ENCODE measurements around the gene IQCH.

IQCH gene

DNA sequence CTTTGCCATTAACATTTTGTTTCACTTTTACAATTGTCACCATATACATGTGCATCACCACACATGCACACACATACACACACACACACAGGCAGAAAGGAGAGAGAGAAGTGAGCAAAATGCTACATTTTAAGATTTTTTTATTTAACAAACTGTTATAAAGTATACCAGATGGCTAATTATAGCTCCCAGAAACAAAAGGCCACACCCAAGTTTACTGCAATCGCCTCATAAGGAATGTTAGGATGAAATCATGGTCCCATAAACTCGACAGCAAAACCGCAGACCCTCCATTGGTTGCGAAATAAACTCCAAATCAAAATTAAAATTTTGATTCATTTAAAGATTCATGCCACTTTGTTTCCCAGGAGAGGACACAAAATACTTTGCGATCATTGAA, 250.2 kb downstream of the IQCH start:
- no peak for DNase-seq (ENCODE audit: low read depth)

DNA sequence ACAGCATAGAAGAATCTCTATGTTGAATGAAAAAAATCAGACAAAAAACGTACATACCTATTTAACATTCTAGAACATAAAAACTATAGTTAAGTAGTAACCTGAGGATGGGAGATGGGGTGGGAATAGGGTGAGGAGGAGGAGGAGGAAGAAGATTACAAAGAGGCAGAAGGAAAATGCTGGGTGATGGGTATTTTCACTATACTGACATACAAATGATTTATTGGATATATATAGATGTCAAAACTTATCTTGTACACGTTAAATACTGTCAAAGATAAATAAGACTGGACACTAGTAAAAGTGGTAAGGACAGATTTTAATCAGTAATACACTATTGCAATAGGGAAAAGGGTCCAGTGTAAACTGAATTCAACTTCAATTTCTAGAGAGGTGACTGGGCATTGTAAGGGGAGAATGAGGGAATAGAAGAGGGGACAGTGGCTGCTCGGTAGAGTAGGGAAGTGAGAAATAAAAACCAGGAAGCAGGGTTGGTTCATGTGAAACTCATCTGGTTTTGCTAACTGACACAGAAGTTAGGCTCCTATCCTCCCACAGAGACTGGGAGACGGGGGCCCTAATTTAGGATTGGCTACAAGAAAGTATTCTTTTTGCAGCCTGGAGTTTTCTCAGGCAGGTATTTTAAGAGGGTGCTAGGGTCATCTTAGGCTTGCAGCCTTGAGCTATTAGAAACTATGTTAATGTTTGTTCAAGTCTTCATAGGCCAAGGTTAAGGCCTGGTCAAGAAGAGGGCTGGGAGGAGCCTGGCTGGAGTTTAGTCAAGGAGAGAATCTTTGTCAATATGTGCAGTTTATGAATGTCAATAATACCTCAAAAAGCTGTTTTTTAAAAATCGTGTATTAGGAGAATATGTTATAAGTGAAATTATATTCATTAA, 251.3 kb downstream of the IQCH start:
- DNase-seq (ENCODE audit: low read depth): no peak

DNA sequence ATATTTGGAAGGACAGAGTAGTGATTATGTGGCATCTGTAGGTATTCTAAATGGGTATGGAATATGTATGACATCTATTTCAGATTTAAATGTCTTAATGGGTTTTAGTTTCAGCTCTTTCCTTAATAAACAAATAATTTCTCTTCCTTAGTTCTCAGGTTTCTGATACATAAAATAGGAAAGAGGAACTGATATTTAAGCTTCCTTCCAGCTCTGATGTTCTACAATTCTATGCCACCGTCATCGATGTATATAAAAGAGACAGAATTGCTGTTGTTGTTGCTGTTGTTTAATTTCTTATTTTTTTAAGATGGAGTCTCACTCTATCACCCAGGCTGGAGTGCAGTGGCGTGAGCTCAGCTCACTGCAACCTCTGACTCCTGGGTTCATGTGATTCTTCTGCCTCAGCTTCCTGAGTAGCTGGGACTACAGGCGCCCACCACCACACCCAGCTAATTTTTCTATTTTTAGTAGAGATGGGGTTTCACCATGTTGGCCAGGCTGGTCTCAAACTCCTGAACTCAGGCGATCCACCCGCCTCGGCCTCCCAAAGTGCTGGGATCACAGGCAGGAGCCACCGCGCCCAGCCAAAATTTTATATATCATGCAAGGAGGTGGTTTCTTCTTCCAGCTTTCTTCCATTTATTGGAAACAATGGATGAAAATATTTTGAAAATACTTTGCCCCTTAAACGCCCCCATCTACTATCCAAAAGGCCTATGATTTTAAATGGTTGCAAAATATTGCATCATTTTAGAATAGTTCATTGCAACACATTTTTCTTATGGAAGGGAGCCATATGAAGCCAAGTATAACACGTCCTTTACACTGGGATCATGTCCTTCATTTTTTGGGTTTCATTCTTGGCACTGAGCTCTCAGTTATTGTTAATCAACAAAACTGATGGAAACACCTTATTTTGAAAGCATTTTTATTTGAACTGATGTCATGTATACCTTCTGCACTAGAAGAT, 252.5 kb downstream of the IQCH start:
- no peak for DNase-seq (ENCODE audit: low read depth)

DNA sequence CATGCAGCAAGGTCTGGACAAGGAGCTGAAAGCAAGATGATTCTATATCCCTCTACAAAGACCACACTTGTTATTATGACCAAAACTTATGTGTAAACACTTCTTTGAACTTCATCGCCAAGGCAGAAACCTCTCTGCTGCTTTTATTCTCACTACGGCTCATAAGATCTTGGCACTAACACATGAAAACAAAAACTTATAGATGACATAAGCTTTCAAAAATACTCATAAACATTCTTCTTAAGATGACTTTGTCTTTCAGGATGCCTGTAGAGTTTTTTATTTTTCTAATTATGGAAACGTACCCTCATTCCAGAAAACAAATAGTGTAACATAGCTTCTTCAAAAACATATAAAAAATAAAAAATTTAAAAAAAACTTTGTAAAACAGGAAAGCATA, 253.8 kb downstream of the IQCH start:
- DNase-seq (ENCODE audit: low read depth): no peak

DNA sequence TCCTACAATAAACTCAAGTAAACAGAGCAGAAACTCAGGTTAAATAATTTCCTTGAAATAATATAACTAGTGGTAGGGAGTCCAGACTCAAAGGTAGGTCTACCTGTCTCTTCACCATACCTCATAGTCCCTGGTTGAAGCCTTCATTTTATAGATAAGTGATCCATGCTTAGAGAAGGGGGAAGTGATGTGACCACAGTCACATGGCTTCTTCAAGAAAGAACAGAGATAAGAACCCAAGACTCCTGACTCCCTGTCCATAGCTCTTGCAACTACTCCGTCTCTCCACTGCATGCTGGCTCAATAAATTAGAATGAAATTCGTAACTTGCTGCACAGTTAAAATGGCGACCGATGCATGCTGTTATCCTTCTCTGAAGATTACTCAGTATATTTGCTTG, 255.3 kb downstream of the IQCH start:
- DNase-seq (ENCODE audit: low read depth): no peak

DNA sequence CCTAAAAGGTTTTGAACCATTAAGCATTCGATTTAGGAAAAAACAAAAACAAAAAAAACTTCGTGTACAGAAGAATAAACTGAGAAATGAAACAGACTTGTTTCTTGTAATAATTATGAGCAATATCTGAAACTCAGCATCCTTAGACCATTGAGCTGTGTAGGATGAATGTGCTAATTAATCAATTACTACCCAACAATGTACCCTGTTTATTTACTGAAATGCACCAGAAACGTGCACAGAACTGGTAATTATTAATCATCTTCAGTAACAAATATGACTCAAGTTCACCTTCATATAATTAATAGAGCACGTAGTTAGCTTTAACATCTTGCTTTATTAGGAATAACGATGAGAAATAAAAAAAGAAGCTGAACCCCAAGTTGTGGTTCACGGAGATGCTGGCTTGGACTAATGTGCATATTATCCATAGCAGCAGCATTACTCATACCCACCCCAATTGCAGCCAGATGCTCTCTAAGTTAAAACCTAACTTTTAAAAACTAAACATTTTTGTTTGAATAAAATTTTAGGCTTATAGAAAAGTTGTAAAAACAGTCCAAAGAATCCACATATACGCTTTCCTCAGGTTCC, 256.1 kb downstream of the IQCH start:
- no peak for DNase-seq (ENCODE audit: low read depth)

DNA sequence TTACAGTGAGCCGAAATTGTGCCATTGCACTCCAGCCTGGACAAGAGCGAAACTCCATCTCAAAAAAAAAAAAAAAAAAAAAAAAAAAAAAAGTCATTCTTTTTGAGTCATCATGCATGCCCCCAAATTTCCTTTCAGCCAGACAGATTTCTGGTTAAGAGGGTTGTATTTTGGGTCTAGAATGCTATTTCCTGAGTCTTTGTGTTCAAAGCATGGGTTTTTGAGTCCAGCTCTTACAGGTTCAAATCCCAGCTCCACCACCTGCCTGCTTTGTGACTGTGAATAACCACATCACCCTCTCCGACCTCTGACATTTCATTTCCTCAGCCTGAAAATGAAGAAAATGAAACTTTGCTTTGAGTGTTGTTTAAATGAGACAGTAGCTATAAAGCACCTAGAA, 257.0 kb downstream of the IQCH start:
- DNase-seq (ENCODE audit: low read depth): no peak

DNA sequence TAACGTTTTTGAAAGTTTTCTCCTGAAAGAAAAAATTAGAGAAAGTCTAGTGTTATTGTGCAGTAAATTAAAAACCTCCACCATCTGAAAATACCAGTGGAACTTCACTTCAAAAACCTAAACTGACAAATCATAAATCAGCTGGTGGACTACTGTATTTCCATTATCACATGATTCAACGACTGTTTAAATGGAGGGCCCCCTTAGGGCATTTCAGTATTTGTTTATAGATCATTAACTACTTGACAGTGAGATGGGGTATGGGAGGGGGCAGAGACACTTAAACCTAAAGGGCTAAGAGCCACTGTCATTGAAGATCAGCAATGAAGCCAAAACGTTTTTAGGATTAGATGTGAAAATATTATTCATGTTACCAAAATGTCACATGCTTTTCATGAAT, 257.6 kb downstream of the IQCH start:
- no peak for DNase-seq (ENCODE audit: low read depth)

DNA sequence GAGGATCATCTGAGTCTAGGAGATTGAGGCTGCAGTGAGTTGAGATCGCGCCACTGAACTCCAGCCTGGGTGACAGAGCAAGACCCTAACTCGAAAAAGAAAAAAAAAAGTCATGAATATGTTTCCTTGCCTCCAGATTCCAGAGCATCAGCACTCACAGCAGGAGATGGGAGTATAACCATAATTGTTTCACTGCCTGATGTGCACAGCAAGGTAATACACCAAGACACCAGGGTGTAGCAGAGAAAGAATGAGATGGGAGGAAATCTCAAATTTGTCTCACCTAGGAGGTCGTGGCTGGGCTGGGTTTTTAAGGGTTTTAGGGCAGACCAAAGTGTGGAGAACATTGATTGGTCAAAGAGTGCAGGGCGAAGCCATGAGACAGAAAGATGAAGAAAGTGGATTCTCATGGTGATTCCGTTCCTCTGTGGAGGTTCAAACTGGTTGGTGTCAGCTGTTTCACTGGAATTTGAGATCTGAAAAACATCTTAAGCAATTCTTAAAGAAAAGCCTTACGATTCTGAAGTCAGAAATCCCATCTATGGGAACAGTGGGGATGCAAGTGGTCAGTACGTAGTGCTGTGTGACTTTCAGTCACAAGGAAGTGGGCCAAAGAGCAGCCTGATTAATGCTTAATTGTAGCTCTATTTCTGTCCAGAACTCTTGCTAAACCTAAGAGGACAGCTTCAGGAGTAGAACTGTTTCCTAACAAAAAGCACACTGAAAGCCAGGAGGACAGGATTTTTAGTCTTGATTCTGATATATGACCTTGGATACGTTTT, 258.5 kb downstream of the IQCH start:
- DNase-seq (ENCODE audit: low read depth): no peak

DNA sequence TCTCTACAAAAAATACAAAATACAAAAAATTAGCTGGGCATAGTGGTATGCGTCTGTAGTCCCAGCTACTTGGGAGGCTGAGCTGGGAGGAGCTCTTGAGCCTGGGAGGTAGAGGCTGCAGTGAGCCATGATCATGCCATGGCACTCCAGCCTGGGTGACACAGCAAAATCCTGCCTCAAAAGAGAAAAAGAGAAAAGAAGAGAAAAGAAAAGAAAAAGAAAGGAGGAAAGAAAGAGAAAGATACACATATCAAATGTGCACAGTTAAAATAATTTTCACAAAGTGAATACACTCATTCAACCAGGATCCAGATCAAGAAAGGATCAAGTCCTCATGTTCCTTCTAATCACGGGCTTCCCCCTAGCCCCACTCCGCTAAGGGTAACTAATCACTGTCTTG, 260.5 kb downstream of the IQCH start:
- no peak for DNase-seq (ENCODE audit: low read depth)

DNA sequence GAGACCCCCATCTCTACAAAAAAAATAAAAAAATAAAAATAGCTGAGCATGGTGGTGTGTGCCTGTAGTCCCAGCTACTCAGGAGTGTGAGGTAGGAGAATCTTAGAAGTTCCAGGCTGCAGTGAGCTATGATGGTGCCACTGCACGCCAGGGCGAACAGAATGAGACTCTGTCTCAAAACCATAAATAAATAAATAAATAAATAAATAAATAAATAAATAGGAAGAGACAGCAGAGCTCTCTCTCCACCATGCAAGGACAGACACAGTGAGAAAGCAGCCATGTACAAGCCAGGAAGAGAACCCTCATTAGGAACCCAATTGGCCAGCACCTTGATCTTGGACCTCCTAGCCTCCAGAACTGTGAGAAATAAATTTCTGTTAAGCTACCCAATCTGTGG, 261.0 kb downstream of the IQCH start:
- no peak for DNase-seq (ENCODE audit: low read depth)

DNA sequence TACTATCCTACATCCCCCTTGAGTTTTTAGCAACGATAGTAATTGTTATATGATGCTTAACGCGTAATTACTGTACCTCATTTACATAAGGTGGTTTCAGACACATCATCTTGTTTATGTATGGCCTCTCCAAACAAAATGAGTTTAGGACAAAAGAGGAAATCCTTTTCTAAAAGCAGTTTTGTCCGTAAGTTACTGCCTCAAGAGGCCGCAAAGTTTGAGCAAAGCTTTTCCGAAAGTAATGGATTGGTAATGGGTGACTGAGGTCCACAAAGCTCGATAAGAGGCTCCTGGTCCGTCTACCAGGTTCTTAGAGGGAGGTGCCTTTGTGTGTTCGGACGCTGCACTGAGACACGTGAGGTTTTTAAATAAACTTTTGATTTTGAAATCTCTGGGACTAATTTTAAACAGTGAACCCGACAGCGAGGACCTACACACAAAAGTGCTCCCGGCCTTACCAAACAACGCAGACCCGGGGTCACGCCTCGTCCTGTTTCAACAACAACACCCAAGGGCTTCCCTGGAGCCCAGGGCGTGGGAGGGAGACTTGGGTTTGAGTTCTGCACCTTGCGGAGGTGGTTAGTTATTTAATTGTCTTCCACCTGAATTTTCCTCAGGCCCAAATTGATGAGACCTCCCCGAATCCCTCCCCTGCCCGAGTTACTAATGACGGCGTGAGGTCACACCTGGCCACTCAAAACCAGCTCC, 265.9 kb downstream of the IQCH start:
- DNase-seq (ENCODE audit: low read depth): no peak

DNA sequence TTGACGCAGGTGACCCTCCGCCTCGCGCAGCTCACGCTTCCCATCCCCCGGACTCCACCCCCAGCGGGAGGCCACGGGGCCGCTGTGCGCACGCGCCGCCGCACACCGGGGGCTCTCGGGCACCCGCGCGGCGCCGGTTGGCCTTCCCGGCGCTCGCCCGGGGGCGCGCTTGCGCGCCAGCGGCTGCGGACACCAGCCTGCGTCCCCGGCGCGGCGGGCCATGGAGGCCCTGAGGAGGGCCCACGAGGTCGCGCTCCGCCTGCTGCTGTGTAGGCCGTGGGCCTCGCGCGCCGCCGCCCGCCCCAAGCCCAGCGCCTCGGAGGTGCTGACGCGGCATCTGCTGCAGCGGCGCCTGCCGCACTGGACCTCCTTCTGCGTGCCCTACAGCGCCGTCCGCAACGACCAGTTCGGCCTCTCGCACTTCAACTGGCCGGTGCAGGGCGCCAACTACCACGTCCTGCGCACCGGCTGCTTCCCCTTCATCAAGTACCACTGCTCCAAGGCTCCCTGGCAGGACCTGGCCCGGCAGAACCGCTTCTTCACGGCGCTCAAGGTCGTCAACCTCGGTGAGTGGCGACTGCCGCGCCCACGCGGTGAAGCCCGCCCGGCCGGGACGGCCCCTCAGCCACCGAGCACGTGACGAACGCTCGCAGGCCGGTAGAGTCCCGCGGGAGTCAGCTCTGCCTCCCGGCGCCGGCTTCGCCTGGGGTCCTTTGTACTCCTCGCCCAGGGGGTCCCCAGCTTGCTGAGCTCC, 266.6 kb downstream of the IQCH start, which contains the start of gene C15orf61:
Gene C15orf61 (plus strand): TSS at position 103 of the 754 bp plus-strand sequence. CDS start 118 bp downstream, at position 221.
- DNase-seq (ENCODE audit: low read depth): peak; percentile 85

DNA sequence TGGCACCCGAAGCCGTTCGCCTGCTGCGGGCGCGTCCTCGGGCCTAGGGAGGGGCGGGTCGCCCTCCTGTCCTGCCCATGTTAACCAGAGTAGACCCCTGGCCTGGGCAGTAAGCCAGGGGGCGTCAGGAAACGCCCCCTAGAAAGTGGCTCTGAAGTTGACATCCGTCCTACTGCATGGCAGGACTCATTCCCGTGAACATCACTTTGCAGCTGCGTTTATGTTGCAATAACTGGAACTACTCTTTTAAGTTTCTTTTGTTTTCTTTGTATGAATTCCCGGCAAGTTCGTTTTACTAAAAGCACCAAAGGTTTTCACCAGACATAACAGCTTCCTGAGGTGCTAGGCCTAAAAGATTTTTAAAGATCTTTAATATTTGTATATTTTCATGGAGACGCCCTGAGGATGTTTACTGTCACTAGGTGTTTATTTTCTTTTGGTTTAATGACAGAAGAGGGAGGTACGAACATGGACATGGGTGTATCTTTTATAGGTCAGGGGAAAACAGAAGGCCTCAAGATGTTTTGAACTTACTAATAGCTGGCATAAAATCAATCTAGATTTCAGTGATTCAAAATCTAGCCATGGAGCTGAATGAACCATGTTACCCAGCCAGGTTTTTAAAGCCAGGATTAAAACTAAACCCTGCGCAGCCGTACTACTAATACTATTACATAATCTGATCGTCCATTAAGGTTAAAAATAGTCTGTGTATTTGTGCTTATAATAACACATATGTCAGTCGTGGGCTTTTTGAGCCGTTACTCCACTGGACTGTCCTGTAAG, 267.4 kb downstream of the IQCH start:
- DNase-seq (ENCODE audit: low read depth): no peak

DNA sequence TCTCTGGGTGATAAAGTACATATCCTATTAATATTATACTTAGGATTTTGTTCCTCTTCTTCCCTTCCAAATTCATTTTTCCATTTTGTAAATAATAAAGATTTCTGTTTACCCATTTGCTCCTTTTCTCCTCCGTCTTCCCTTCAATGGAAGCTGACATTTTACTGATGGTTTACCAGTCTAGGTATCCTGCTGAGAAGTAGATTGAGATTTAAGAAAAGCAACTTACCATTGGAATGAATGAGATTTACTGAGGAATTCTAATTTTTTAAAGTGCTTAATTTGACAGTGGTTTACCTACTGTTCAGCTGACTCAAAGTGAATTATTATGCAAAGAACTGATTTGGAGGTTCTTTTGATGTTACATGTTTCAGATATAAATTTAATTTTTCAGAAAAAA, 268.7 kb downstream of the IQCH start:
- DNase-seq (ENCODE audit: low read depth): no peak

DNA sequence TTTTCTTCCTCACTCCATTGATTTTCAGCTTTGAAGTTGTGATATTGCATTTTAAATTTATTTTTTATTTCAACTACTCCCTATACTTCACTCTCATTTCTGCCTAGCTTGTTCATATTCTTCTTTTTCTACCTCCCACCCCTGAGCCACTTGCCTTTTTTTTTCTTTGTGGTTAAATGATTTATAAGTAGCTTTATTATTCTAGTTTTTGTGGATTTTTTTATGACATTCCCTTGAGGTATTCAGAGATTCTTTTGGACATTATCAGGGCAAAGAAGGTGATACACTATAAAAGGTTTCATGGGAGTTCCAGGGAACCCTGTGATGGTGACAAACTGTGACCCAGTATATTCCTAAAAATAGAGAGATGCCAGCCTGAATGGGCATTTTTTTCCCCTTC, 269.6 kb downstream of the IQCH start:
- no peak for DNase-seq (ENCODE audit: low read depth)

DNA sequence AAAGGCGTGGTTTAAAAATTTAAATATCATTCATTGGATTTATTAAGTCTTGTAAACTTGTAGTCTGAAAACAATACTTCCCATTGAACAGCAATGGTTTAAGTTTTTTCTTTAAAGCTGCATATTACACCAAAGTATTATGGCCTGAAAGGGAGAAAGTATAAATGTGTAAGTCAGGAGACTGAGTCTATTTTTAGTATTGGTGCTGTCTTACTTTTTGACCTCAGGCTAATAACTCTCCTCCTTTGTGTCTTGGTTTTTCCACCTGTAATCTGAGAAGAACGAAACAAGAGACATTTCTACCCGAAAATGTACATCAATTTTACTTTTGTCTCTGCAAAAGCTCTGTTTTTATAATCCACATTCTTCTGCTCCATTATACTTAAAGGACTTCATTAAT, 273.9 kb downstream of the IQCH start:
- no peak for DNase-seq (ENCODE audit: low read depth)

DNA sequence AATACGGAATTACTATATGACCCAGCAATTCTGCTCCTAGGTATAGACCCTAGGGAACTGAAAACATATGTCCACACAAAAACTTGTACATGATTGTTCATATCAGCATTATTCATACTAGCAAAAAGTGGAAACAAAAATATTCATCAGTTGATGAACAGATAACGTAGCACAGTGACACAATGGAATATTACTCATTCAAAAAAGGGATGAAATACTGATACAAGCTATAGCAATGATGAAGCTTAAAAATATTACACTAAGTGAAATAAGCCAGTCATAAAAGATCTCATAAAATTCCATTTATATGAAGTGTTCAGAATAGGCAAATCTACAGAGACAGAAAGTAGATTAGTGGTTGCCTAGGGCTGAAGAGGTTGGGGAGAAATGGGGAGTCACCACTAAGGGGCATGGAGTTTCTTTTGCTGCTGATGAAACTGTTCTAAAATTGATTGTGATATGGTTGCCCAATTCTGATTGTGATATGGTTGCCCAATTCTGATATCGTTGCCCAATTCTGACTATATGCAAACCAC, 276.9 kb downstream of the IQCH start:
- DNase-seq (ENCODE audit: low read depth): no peak

DNA sequence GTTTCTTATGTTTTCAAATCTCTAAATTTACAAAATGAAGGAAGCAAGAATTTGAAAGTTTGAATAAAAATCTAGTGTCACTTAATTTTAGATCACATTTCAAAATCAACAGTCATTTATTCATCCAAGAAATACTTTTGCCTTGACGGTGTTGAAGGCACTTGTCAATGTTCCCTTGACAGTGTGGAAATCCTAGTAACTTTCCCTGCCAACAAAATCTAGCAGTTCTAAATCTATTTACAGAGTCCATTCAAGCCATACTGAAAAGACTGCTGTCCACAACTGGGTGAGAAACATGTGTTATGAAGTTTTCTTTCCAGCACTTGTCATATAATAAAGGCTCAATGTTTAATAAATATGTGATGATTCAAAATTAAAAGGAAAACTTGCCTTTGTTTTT, 279.3 kb downstream of the IQCH start:
- no peak for DNase-seq (ENCODE audit: low read depth)

Measured in activated T-cell treated with anti-CD3 and anti-CD28 coated beads for 48 hours (primary cell).